HCT116 (cell line): ENCODE measurements around the gene LYVE1. TPM values are rescaled to one million over a fixed set of nuclear protein-coding genes. Genes with fewer than 3 reads are reported as not detected.

Source experiments
- ATAC-seq: fragments of 200-7000 bp; cut with Tn5 transposase; 2 replicates; pipeline ENCODE4 v1.9.1; 2020; ENCODE audit warnings: mild to moderate bottlenecking, moderate library complexity
- BruUV-seq: library from RNA; stranded (reverse); fragments of 400-500 nt; replicated peaks from 2 replicates; lab custom pipeline; 2021; lab: Mats Ljungman, UMichigan
- CTCF ChIA-PET: fragments of 300-600 bp; sonication (Branson Sonifier 250); formaldehyde crosslinking; loops from one replicate; lab custom pipeline; 2021; ENCODE audit warnings: antibody characterized with exemption; lab: Charles Lee
- POLR2A ChIA-PET: fragments of 300-600, 350-600 bp; sonication (Branson Sonifier 250); formaldehyde crosslinking; loops from one replicate; lab custom pipeline; 2021; ENCODE audit warnings: antibody characterized with exemption; lab: Charles Lee
- RAD21 ChIA-PET, 2 experiments: fragments of 300-600 bp; sonication (Branson Sonifier 250); formaldehyde crosslinking; loops; one replicate each; lab custom pipeline; 2023; ENCODE audit warnings: low total read pairs in 2 of 2; ENCODE audit not compliant: uncharacterized antibody in 2 of 2, unreplicated experiment in 2 of 2, low non-redundant PET in 1 of 2; lab: Charles Lee
- DNase-seq: peaks from one replicate; pipeline ENCODE4 v3.0.0-alpha.2; 2010; ENCODE audit warnings: low read depth, low spot score
- H2AFZ ChIP-seq: fragments of 200-600 bp; shearing (Covaris generic), sonication (generic); 2 replicates; pipeline ENCODE4 v1.6.1; 2017; ENCODE audit warnings: low read depth, mixed run types, mixed read lengths, antibody characterized with exemption, low read length; ENCODE audit not compliant: poor library complexity, severe bottlenecking
- H3K27ac ChIP-seq: 2 replicates; pipeline ENCODE4 v1.5.1; 2012; ENCODE audit warnings: low read depth, low read length
- H3K27me3 ChIP-seq: fragments of 200-600 bp; sonication (generic); 2 replicates; pipeline ENCODE4 v1.6.1; 2016; ENCODE audit warnings: mixed run types, low read length, mixed read lengths; ENCODE audit not compliant: insufficient read depth
- H3K36me3 ChIP-seq, 2 experiments: fragments of 200-500 bp in 1 of 2; fragments of 200-600 bp in 1 of 2; sonication (Bioruptor generic) in 1 of 2; sonication (generic) in 1 of 2; 2 replicates each; pipeline versions ENCODE4 v1.5.1 to v1.6.1; 2014 to 2016; ENCODE audit warnings: low read length in 2 of 2, inconsistent platforms in 1 of 2, mixed read lengths in 1 of 2, mixed run types in 1 of 2; ENCODE audit not compliant: insufficient read depth in 2 of 2, control insufficient read depth in 1 of 2
- H3K4me1 ChIP-seq, 2 experiments: fragments of 200-600 bp in 1 of 2; sonication (generic) in 1 of 2; 2 replicates each; pipeline versions ENCODE4 v1.5.1 to v1.6.1; 2012 to 2017; ENCODE audit warnings: low read length in 2 of 2, inconsistent platforms in 1 of 2, mild to moderate bottlenecking in 1 of 2, mixed read lengths in 1 of 2, mixed run types in 1 of 2, moderate library complexity in 1 of 2; ENCODE audit not compliant: insufficient read depth in 2 of 2, control insufficient read depth in 1 of 2
- H3K4me2 ChIP-seq: fragments of 200-600 bp; sonication (generic); 2 replicates; pipeline ENCODE4 v1.6.1; 2017; ENCODE audit warnings: mixed run types, low read length, mixed read lengths
- H3K4me3 ChIP-seq, 2 experiments: fragments of 200-600 bp in 1 of 2; sonication (generic) in 1 of 2; replicated peaks in 1 of 2; 2 replicates each; pipeline ENCODE4 v1.5.1; 2011 to 2016; ENCODE audit warnings: low read length in 2 of 2, control low read depth in 1 of 2, low read depth in 1 of 2, mild to moderate bottlenecking in 1 of 2, mixed read lengths in 1 of 2, mixed run types in 1 of 2
- H3K79me2 ChIP-seq: fragments of 200-600 bp; sonication (generic); 2 replicates; pipeline ENCODE4 v1.6.1; 2017; ENCODE audit warnings: mild to moderate bottlenecking, mixed run types, low read length, moderate library complexity, mixed read lengths; ENCODE audit not compliant: insufficient read depth
- H3K9ac ChIP-seq: fragments of 200-600 bp; sonication (generic); 2 replicates; pipeline ENCODE4 v1.6.1; 2016; ENCODE audit warnings: low read length, mixed read lengths
- H3K9me2 ChIP-seq: fragments of 200-600 bp; sonication (generic), shearing (Covaris generic); 2 replicates; pipeline ENCODE4 v1.6.1; 2017; ENCODE audit warnings: mixed run types, mild to moderate bottlenecking, moderate library complexity; ENCODE audit not compliant: insufficient read depth
- H3K9me3 ChIP-seq, 2 experiments: fragments of 200-500 bp in 1 of 2; fragments of 200-600 bp in 1 of 2; sonication (Bioruptor generic) in 1 of 2; sonication (generic) in 1 of 2; 2 replicates each; pipeline ENCODE4 v1.6.1; 2014 to 2017; ENCODE audit warnings: low read length in 2 of 2, mixed read lengths in 2 of 2, inconsistent platforms in 1 of 2, low read depth in 1 of 2, mild to moderate bottlenecking in 1 of 2, mixed run types in 1 of 2, moderate library complexity in 1 of 2; ENCODE audit not compliant: control insufficient read depth in 1 of 2, insufficient read depth in 1 of 2
- H4K20me1 ChIP-seq: fragments of 200-600 bp; sonication (generic), shearing (Covaris generic); 2 replicates; pipeline ENCODE4 v1.6.1; 2017; ENCODE audit warnings: mixed run types, mild to moderate bottlenecking, moderate library complexity; ENCODE audit not compliant: insufficient read depth
- ATF3 ChIP-seq: IDR thresholded peaks from 2 replicates; pipeline ENCODE4 v1.6.1; 2012
- CEBPB ChIP-seq: IDR thresholded peaks from 2 replicates; pipeline ENCODE4 v1.6.1; 2012; ENCODE audit warnings: low read depth
- EGR1 ChIP-seq: IDR thresholded peaks from 2 replicates; pipeline ENCODE4 v1.6.1; 2012; ENCODE audit warnings: low read depth
- EZH2phosphoT487 ChIP-seq: fragments of 200-600 bp; IDR thresholded peaks from 2 replicates; pipeline ENCODE4 v1.6.1; 2018; ENCODE audit warnings: antibody characterized with exemption, borderline replicate concordance
- JUND ChIP-seq: IDR thresholded peaks from 2 replicates; pipeline ENCODE4 v1.6.1; 2012
- POLR2A ChIP-seq: IDR thresholded peaks from 2 replicates; pipeline ENCODE4 v1.7.0; 2011; ENCODE audit warnings: borderline replicate concordance; ENCODE audit not compliant: insufficient read depth, insufficient read length; ENCODE audit errors: extremely low read depth
- POLR2AphosphoS5 ChIP-seq: IDR thresholded peaks from 2 replicates; pipeline ENCODE4 v1.6.1; 2011; ENCODE audit warnings: mild to moderate bottlenecking, low read depth, low read length, moderate library complexity
- RAD21 ChIP-seq: IDR thresholded peaks from 2 replicates; pipeline ENCODE4 v1.6.1; 2012; ENCODE audit warnings: low read depth, mild to moderate bottlenecking
- REST ChIP-seq: IDR thresholded peaks from 2 replicates; pipeline ENCODE4 v1.6.1; 2012; ENCODE audit warnings: low read depth
- SIN3A ChIP-seq: IDR thresholded peaks from 2 replicates; pipeline ENCODE4 v1.6.1; 2012; ENCODE audit warnings: low read depth
- SP1 ChIP-seq: IDR thresholded peaks from 2 replicates; pipeline ENCODE4 v1.6.1; 2012; ENCODE audit warnings: low read depth
- SRF ChIP-seq: IDR thresholded peaks from 2 replicates; pipeline ENCODE4 v1.6.1; 2012; ENCODE audit warnings: low read depth
- TCF7L2 ChIP-seq: IDR thresholded peaks from 2 replicates; pipeline ENCODE4 v1.7.0; 2011; ENCODE audit warnings: borderline replicate concordance, inconsistent platforms; ENCODE audit not compliant: insufficient read depth, insufficient read length; ENCODE audit errors: extremely low read depth
- YY1 ChIP-seq: IDR thresholded peaks from 2 replicates; pipeline ENCODE4 v1.6.1; 2011; ENCODE audit warnings: low read length, low read depth, moderate library complexity, mild to moderate bottlenecking; ENCODE audit not compliant: insufficient replicate concordance; ENCODE audit errors: extremely low read depth
- ZBTB33 ChIP-seq: IDR thresholded peaks from 2 replicates; pipeline ENCODE4 v1.6.1; 2011; ENCODE audit warnings: mild to moderate bottlenecking, low read length, moderate library complexity; ENCODE audit not compliant: insufficient replicate concordance; ENCODE audit errors: extremely low read depth
- ZFX ChIP-seq: fragments of 450-650 bp; IDR thresholded peaks from 2 replicates; pipeline ENCODE4 v1.6.1; 2017
- intact Hi-C: fragments of 100-400 bp; cut with micrococcal nuclease; formaldehyde crosslinking; loops from 2 replicates; pipeline ENCODE4 v1.10.0; 2022
- total RNA-seq: library from RNA; stranded (reverse); gene quantifications from one replicate; pipeline ENCODE4 v1.2.1, GENCODE V29; 2021; ENCODE audit not compliant: unreplicated experiment

The LYVE1 gene
- total RNA-seq, 1 experiment from 2014 or later = 0.34 TPM

- TF ChIP-seq POLR2AphosphoS5 = no peak
- TF ChIP-seq ZBTB33 = no peak
- TF ChIP-seq, all 23 proteins: peak for 0
Measured at GRCh38 chr11:10519630-10520029, 48.8 kb downstream of the LYVE1 start (continued).

- no peak overlapping the region for H2AFZ ChIP-seq
- no peak overlapping the region for H3K4me2 ChIP-seq
- H3K9ac ChIP-seq = no peak overlapping the region
- H3K27ac ChIP-seq = no peak overlapping the region
- BruUV-seq = no TSS peak
- ChIA-PET POLR2A (no interaction called here), RAD21 (no interaction called here), CTCF (no interaction called here)
- H3K9me2 ChIP-seq = no peaks in the 10 kb centered on the region
- H3K27me3 ChIP-seq = no peaks in the 10 kb centered on the region
- no peaks in the 10 kb centered on the region for H3K9me3 ChIP-seq
- no peaks in the 10 kb centered on the region for H4K20me1 ChIP-seq
- ATAC-seq = no peak
- intact Hi-C loops = no loop called here
- no peak for DNase-seq
- peaks cover 17 to 59% of the 10 kb centered on the region in 2 experiments; a peak in 3 of 4 replicates for H3K36me3 ChIP-seq
- peaks cover 77% of the 10 kb centered on the region for H3K79me2 ChIP-seq
- no peak for TF ChIP-seq SIN3A
- TF ChIP-seq CEBPB = no peak
- no peak for TF ChIP-seq YY1
- no peak for TF ChIP-seq POLR2A
- no peak for TF ChIP-seq EGR1
- no peak for TF ChIP-seq JUND
- TF ChIP-seq EZH2phosphoT487 = no peak
- no peak for TF ChIP-seq REST
- no peak for TF ChIP-seq SRF
- no peak for TF ChIP-seq TCF7L2
- TF ChIP-seq SP1 = no peak
- no peak for TF ChIP-seq ZFX
- TF ChIP-seq RAD21 = no peak
- no peak for TF ChIP-seq POLR2AphosphoS5
- TF ChIP-seq ATF3 = no peak
- peaks cover 13 to 75% of the 10 kb centered on the region in 2 experiments for H3K4me1 ChIP-seq
- no peak overlapping the region for H3K4me3 ChIP-seq
Measured at GRCh38 chr11:10518891-10519290, 49.6 kb downstream of the LYVE1 start.
